ENCODE data around the gene CLDN22. TPM values are rescaled to one million over a fixed set of nuclear protein-coding genes. Genes with fewer than 3 reads are reported as not detected.

The CLDN22 gene
- polyA plus RNA-seq, 1 of the 3 experiments (the other 2 are of a cell fraction), result 0.05 TPM

- no peaks in the 10 kb centered on the region for H3K27me3 ChIP-seq (ENCODE audit: insufficient read depth)
- H3K9ac ChIP-seq, result no peak overlapping the region
- H3K27ac ChIP-seq (ENCODE audit: low read depth in 2 of 2, low read length in 1 of 2), result no peak overlapping the region
- no peaks in the 10 kb centered on the region for H4K20me1 ChIP-seq (ENCODE audit: insufficient read depth)
- no peak overlapping the region for H3K4me2 ChIP-seq
- H3K4me1 ChIP-seq (ENCODE audit: control insufficient read depth in 1 of 2, insufficient read depth in 2 of 2, low read depth in 1 of 2, low read length in 1 of 2), result no peaks in the 10 kb centered on the region
- ChIA-PET CTCF (no interaction called here), POLR2A (no interaction called here)
- H3K9me2 ChIP-seq, result no peaks in the 10 kb centered on the region
- TF ChIP-seq PBX3 (IDR thresholded peaks at IDR 0.05) (peak; percentile 39; the same call in 1 of the 2 replicates), JUND (IDR thresholded peaks at IDR 0.05) (peak; percentile 31), TCF12 (IDR thresholded peaks at IDR 0.05) (peak; percentile 24; the same call in 1 of the 2 replicates), NFIC (IDR thresholded peaks at IDR 0.05; ENCODE audit: borderline replicate concordance) (peak; percentile 71)
- TF ChIP-seq, protein P1, sequence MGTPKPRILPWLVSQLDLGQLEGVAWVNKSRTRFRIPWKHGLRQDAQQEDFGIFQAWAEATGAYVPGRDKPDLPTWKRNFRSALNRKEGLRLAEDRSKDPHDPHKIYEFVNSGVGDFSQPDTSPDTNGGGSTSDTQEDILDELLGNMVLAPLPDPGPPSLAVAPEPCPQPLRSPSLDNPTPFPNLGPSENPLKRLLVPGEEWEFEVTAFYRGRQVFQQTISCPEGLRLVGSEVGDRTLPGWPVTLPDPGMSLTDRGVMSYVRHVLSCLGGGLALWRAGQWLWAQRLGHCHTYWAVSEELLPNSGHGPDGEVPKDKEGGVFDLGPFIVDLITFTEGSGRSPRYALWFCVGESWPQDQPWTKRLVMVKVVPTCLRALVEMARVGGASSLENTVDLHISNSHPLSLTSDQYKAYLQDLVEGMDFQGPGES (IDR thresholded peaks at IDR 0.05; ENCODE audit: low read depth, low read length), result no peak
- peaks cover 65 to 71% of the 10 kb centered on the region in 2 experiments for H3K36me3 ChIP-seq (replicated peaks in 1 of 2; ENCODE audit: control insufficient read depth in 1 of 2, insufficient read depth in 2 of 2, low read length in 1 of 2)
- 66% methylated on average over 4 of the region's 4 CpGs for WGBS (ENCODE audit: low lambda C conversion rate)
- no peaks in the 10 kb centered on the region for H3K9me3 ChIP-seq
- H2AFZ ChIP-seq (ENCODE audit: low read depth), result no peak overlapping the region
- H3K79me2 ChIP-seq (ENCODE audit: insufficient read depth), result no peaks in the 10 kb centered on the region
- H3F3A ChIP-seq (replicated peaks; ENCODE audit: insufficient read depth), result no peaks in the 10 kb centered on the region
- H3K4me3 ChIP-seq (ENCODE audit: low read depth in 2 of 2, low read length in 1 of 2), result no peak overlapping the region
- DNase-seq, result no peak
Measured at GRCh38 chr4:183284965-183285364, 35.1 kb downstream of the CLDN22 start.

DNA sequence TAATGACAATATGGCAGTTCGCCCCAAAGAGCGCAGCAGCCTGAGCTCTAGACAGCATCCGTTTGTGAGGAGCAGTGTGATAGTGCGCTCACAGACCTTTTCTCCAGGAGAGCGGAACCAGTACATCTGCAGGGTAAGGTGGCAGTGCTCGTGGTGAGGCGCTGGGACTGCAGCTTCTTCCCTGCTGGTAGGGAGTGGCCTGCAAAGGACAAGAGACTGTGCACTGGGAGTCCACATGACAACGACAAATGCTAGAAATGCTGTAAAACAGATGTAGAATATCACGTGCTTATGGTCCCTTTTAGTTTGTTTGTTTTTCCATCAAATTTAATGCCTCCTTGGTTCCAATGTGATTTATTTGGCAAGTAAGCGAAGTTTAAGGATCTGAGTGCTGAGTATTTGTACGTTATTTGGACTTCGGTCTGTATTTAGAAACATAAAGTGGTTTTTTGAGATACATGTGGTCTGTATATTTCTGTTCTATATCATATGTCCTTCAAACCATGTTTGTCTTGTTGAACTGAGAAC lies 35.8 kb downstream of the CLDN22 start:
- no peak for DNase-seq
- H4K20me1 ChIP-seq (ENCODE audit: insufficient read depth), result no peaks in the 10 kb centered on the region
- 90% methylated on average over 12 of the region's 12 CpGs for WGBS (ENCODE audit: low lambda C conversion rate)
- TF ChIP-seq SIN3A (IDR thresholded peaks at IDR 0.05; ENCODE audit: borderline replicate concordance, low read depth, low read length), result no peak
- no peak for TF ChIP-seq POLR2AphosphoS5 (IDR thresholded peaks at IDR 0.05; ENCODE audit: low read depth, low read length)
- H3F3A ChIP-seq (replicated peaks; ENCODE audit: insufficient read depth), result no peaks in the 10 kb centered on the region
- no peaks in the 10 kb centered on the region for H3K9me3 ChIP-seq
- H3K9me2 ChIP-seq, result no peaks in the 10 kb centered on the region
- H3K27ac ChIP-seq (ENCODE audit: low read depth in 2 of 2, low read length in 1 of 2), result no peak overlapping the region
- H3K4me3 ChIP-seq (ENCODE audit: low read depth in 2 of 2, low read length in 1 of 2), result no peak overlapping the region
- peaks cover 67 to 68% of the 10 kb centered on the region in 2 experiments for H3K36me3 ChIP-seq (replicated peaks in 1 of 2; ENCODE audit: control insufficient read depth in 1 of 2, insufficient read depth in 2 of 2, low read length in 1 of 2)
- H3K79me2 ChIP-seq (ENCODE audit: insufficient read depth), result no peaks in the 10 kb centered on the region
- no peaks in the 10 kb centered on the region for H3K27me3 ChIP-seq (ENCODE audit: insufficient read depth)
- POLR2A ChIA-PET, result no interaction called here
- H3K4me1 ChIP-seq (ENCODE audit: control insufficient read depth in 1 of 2, insufficient read depth in 2 of 2, low read depth in 1 of 2, low read length in 1 of 2), result no peaks in the 10 kb centered on the region
- H2AFZ ChIP-seq (ENCODE audit: low read depth), result no peak overlapping the region
- no peak overlapping the region for H3K9ac ChIP-seq
- H3K4me2 ChIP-seq, result no peak overlapping the region
- CTCF ChIA-PET, result interaction anchor here (1.2 to 1.6 kb wide), 2 partner anchors 22 to 123 kb away, joined by 3 to 6 read pairs; no protein-coding TSS in a partner anchor

DNA sequence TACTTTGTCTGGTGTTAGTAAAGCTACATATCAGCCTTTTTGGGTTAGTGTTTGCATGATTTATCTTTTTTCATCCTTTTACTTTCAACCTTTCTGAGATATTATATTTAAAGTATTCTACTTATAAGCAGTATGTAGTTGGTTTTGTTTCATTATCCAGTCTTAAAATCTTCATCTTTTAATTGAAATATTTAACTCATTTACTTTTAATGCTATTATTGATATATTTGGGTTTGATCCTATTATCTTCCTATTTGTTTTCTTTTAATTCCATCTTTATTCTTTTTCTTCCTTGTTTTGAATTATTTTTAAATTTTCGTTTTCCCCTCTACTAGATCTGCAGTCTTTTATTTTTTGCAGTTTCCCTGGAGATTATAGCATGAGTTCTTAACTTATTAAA lies 44.0 kb downstream of the CLDN22 start:
- Histone ChIP-seq H3F3A (replicated peaks; ENCODE audit: insufficient read depth) (no peaks in the 10 kb centered on the region), H3K79me2 (ENCODE audit: insufficient read depth) (no peaks in the 10 kb centered on the region), H3K36me3 (replicated peaks in 1 of 2; ENCODE audit: control insufficient read depth in 1 of 2, insufficient read depth in 2 of 2, low read length in 1 of 2) (peaks cover 29 to 65% of the 10 kb centered on the region in 2 experiments), H2AFZ (ENCODE audit: low read depth) (no peak overlapping the region), H3K27me3 (ENCODE audit: insufficient read depth) (no peaks in the 10 kb centered on the region), H3K9me2 (no peaks in the 10 kb centered on the region), H3K9ac (no peak overlapping the region), H3K4me1 (ENCODE audit: control insufficient read depth in 1 of 2, insufficient read depth in 2 of 2, low read depth in 1 of 2, low read length in 1 of 2) (no peaks in the 10 kb centered on the region), H4K20me1 (ENCODE audit: insufficient read depth) (no peaks in the 10 kb centered on the region), H3K9me3 (peaks cover 20% of the 10 kb centered on the region), H3K4me3 (ENCODE audit: low read depth in 2 of 2, low read length in 1 of 2) (no peak overlapping the region), H3K27ac (ENCODE audit: low read depth in 2 of 2, low read length in 1 of 2) (no peak overlapping the region), H3K4me2 (no peak overlapping the region)
- CTCF ChIA-PET, result interaction anchor here (0.6 kb wide), 1 partner anchor 171 kb away, joined by 3 read pairs; no protein-coding TSS in a partner anchor
- POLR2A ChIA-PET, result no interaction called here
- WGBS (ENCODE audit: low lambda C conversion rate), result 8% methylated on average over 1 of the region's 1 CpG
- DNase-seq, result no peak
- TF ChIP-seq, protein P2, sequence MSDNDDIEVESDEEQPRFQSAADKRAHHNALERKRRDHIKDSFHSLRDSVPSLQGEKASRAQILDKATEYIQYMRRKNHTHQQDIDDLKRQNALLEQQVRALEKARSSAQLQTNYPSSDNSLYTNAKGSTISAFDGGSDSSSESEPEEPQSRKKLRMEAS (IDR thresholded peaks at IDR 0.05; ENCODE audit: low read depth), result no peak
- TF ChIP-seq JUND (IDR thresholded peaks at IDR 0.05), result no peak
